ENCODE data around the gene NFYC.

NFYC gene

GRCh38 chr1:40691538-40692428 lies at the start of gene NFYC:
TSS of gene NFYC (plus strand) at chr1:40691704. CDS start at chr1:40738844, 47,140 bp downstream.
- peak; percentile 94 for DNase-seq (ENCODE audit: low read depth)

DNA sequence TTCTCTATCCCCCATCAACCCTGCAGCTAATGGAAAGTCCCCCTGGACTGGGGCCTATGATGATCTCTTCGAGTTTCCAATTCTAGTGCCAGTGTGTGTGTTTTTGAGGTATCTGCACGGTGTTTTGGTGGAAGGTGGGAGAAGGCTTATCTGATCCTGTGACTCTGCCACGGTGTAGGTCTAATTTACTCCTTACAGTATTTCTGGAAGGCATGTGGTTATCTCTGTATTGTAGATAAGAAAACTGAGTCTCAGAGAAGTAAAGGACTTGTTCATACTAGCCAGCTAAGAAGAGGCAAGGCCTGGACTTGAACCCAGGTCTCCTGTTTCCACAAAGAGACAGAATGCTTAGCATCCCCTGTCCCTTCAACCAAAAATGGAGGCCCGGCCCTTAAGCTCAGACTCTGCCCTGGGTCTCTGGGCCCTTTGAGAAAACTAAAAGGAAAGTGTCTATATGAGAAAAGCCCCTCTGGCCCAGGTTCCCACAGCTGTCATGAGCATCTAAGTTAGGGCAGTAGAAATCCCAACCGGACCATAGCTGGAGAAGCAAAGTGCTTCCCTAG lies 46.3 kb upstream of the NFYC start:
- DNase-seq (ENCODE audit: low read depth), result no peak

DNA sequence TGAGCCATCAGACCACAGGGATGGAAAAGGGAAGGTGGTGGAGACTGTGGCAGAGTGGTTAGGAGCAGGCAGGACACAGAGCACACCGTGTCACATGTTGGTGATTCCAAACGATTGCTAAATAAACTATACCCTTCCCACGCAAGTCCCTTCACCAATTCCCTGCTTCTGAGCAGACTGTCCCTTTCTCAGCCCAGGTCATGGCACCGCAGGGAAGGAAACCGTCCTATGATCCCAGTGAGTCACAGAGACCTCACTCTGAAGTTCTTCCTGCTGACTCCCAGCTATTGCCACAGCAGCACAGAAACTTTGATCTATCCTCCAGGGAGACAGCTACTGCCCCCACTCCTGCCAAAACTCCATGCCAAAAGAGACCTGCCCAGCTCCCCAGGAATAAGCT lies 45.2 kb upstream of the NFYC start:
- DNase-seq (ENCODE audit: low read depth), result no peak

- no peak for DNase-seq (ENCODE audit: low read depth)
These were observed 43.3 kb upstream of the NFYC start for GRCh38 chr1:40648200-40648599.

GRCh38 chr1:40648928-40649591 lies 42.4 kb upstream of the NFYC start:
- no peak for DNase-seq (ENCODE audit: low read depth)

GRCh38 chr1:40649592-40649930 lies 41.9 kb upstream of the NFYC start:
- DNase-seq (ENCODE audit: low read depth), result no peak

DNA sequence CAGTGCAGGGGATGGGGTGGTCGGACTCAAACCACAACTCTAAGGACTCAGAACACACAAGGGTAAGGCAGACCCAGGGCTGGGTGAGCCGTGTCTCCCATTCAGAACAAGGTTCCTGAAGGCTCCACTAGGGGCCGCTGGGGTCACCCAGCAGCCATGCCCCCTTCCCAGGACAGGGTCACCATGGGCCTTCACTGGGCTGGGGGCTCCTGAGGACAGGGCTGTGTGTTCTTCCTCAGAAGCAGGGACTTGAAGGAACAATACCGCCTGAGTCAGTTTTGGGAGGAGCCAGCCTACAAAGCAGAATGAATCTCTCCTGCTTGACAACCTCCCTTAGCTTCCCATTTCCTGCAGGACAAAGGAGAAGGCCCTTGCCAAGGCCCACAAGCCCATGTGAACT lies 41.4 kb upstream of the NFYC start:
- no peak for DNase-seq (ENCODE audit: low read depth)

- no peak for DNase-seq (ENCODE audit: low read depth)
These were observed 40.2 kb upstream of the NFYC start for GRCh38 chr1:40651138-40651857.

- no peak for DNase-seq (ENCODE audit: low read depth)
These were observed 39.0 kb upstream of the NFYC start for GRCh38 chr1:40652468-40652867.

DNA sequence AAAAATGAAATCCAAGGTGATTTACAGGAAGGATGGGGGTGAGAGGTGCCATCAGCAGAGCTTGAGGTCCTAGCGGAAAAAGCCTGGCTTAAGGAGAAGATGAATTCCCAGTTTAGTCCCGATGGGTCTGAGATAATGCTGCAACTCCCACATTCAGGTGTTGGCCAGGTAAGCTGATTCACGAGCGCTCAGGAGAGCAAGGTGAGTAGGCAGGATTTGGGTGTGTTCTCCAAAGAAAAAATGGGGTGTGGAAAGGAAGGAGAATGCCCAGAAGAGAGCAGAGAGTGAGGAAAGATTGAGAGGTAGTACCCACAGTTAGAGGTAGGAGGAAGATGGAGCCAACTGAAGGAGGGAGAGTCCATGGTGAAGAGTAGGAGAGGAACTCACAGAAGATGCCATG lies 38.5 kb upstream of the NFYC start:
- no peak for DNase-seq (ENCODE audit: low read depth)

GRCh38 chr1:40653851-40654537 lies 37.5 kb upstream of the NFYC start:
- no peak for DNase-seq (ENCODE audit: low read depth)

- no peak for DNase-seq (ENCODE audit: low read depth)
These were observed 34.5 kb upstream of the NFYC start for GRCh38 chr1:40657046-40657445.

- DNase-seq (ENCODE audit: low read depth), result no peak
These were observed 32.5 kb upstream of the NFYC start for GRCh38 chr1:40658751-40659648.

- no peak for DNase-seq (ENCODE audit: low read depth)
These were observed 31.9 kb upstream of the NFYC start for GRCh38 chr1:40659649-40659947.

- DNase-seq (ENCODE audit: low read depth), result no peak
These were observed 29.8 kb upstream of the NFYC start for GRCh38 chr1:40661678-40662077.

- DNase-seq (ENCODE audit: low read depth), result no peak
These were observed 29.4 kb upstream of the NFYC start for GRCh38 chr1:40662151-40662550.

GRCh38 chr1:40662864-40663263 lies 28.6 kb upstream of the NFYC start:
- DNase-seq (ENCODE audit: low read depth), result peak; percentile 14

DNA sequence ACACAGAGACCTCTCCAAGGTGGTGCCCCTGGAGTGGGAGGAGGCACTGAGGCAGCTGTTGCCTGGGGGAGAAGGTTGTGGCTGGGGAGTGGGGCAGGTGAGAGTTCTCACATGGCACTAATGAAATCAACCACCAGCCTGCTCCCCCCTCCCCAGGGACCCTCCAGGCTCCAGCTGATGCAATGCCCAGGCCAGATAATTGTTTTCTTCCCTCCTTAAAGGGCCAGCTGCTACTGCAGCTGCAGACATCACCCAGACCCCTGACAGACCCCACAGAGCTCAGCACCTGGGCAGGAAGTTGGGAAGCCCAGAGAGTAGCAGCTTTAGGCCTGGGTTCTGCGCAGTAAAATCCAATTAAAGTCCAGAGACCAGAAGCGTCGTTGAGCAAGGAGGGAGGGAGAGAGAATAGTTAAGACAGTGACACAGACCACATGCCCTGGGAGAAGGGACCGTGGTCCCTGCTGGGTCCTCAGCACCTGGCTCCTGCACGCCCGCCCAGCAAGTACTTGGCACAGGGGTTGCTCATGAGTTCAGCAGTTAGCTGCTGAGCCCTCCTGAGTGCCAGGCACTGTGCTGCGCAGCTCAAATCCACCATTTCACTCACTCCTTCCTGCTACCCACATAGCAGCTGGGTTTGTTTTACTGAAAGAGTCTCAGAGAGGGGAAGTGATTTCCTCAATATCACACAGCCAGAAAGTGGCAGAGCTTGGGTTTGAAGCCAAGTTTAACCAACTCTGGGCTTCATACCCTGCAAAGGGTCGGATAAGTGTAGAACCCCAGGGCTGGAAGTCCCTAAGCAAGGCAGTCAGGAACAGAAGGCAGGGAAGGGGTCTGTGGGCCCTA lies 28.0 kb upstream of the NFYC start:
- no peak for DNase-seq (ENCODE audit: low read depth)

DNA sequence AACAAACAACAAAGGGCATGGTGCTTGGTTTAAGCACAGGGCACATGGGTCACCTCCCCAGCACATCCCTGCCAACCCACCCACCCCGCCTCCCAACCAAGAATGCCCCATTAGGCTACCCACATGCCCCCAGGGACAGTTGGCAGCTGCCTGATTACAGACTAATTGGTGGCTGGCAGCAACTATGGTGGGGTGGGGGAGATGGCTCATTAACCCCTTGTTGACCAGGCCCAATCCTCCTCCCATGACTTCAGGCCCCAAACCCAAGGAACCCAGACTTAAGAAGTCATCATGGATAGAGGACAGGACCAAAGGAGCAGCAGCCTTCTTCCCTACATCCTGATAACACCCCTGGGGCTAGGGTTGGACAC lies 27.4 kb upstream of the NFYC start:
- DNase-seq (ENCODE audit: low read depth), result no peak

DNA sequence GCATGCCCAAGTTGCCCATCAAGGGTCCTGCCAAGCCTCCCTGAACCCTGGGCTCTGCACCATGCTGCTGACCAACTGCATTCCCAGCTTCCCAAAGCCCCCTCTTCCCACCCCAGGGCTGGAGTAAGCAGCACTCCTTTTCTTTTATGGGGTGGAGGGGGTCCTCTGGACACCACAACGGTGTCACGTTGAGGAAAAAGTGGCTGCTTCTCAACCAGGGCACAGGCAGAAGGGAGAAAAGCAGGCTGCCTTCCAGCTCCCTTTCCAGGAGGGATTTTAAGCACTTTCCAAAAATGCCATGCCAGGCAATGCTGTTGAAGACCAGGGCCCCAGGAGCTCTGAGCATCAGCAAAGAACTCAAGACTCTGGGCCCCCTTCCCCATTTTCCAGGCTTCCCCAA lies 26.7 kb upstream of the NFYC start:
- DNase-seq (ENCODE audit: low read depth), result no peak
